ENCODE results near the gene CCT2.

GRCh38 chr12:69601962-69602685 lies 16.9 kb downstream of the CCT2 start:
- no peak for TF ChIP-seq POLR2A (IDR thresholded peaks at IDR 0.05)
- TF ChIP-seq CTCF (IDR thresholded peaks at IDR 0.05), result no peak
